Neural cell (in vitro differentiated cells): ENCODE measurements around the gene HYLS1.

Experiments
- RAD21 ChIP-seq: fragments of 450-650 bp; conservative IDR thresholded peaks from 2 replicates; pipeline ENCODE4 v1.6.1; 2014; ENCODE audit warnings: antibody characterized with exemption, mild to moderate bottlenecking, moderate library complexity
- TF ChIP-seq, protein P1 (sequence below): fragments of 450-650 bp; IDR thresholded peaks from 2 replicates; pipeline ENCODE4 v1.5.1; 2014; ENCODE audit warnings: antibody characterized with exemption, mild to moderate bottlenecking, moderate library complexity; ENCODE audit not compliant: poor library complexity, severe bottlenecking

DNA sequence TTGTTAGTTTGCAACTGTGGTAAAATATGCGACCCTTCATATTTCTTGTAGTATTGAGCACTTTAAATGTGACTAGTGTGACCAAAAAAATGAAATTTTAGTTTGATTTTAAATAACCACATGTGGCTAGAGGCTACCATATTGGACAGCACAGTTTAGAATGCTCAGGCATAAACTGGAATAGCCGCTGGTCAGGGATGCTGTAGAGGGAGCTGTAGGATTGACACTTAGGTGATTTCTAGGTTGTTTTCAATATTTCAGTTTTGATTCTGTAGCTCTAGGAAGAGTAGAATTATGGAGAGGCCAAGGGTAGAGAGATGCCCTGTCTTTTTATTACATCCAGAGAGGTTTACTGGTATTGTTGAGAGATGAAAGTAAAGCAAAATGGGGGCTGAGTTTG lies 47.6 kb downstream of the HYLS1 start:
- TF ChIP-seq, protein P1, sequence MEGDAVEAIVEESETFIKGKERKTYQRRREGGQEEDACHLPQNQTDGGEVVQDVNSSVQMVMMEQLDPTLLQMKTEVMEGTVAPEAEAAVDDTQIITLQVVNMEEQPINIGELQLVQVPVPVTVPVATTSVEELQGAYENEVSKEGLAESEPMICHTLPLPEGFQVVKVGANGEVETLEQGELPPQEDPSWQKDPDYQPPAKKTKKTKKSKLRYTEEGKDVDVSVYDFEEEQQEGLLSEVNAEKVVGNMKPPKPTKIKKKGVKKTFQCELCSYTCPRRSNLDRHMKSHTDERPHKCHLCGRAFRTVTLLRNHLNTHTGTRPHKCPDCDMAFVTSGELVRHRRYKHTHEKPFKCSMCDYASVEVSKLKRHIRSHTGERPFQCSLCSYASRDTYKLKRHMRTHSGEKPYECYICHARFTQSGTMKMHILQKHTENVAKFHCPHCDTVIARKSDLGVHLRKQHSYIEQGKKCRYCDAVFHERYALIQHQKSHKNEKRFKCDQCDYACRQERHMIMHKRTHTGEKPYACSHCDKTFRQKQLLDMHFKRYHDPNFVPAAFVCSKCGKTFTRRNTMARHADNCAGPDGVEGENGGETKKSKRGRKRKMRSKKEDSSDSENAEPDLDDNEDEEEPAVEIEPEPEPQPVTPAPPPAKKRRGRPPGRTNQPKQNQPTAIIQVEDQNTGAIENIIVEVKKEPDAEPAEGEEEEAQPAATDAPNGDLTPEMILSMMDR, result no peak
- TF ChIP-seq RAD21, result no peak
